Epithelial cell of esophagus (primary cell): Measurements from ENCODE around the gene MDH2.
A peak's percentile ranks its signal among the peaks of the same experiment; 100 is the strongest.
"Not testable (repeated sequence)": the region's sequence is repeated elsewhere in the genome, so short reads cannot be mapped to it uniquely, and the experiment has no call there.

Source experiments
- DNase-seq: peaks from one replicate; pipeline ENCODE4 v3.0.0; 2010; ENCODE audit warnings: low read depth
- H3K4me3 ChIP-seq: 2 replicates; pipeline ENCODE4 v1.5.1; 2011; ENCODE audit warnings: mild to moderate bottlenecking, low read length, control low read depth
- TF ChIP-seq, protein P1 (sequence below): IDR thresholded peaks from 2 replicates; pipeline ENCODE4 v1.5.1; 2011; ENCODE audit warnings: low read depth, mild to moderate bottlenecking, low read length, control low read depth, inconsistent platforms; ENCODE audit not compliant: insufficient read depth; ENCODE audit errors: missing control alignments

Gene MDH2

DNA sequence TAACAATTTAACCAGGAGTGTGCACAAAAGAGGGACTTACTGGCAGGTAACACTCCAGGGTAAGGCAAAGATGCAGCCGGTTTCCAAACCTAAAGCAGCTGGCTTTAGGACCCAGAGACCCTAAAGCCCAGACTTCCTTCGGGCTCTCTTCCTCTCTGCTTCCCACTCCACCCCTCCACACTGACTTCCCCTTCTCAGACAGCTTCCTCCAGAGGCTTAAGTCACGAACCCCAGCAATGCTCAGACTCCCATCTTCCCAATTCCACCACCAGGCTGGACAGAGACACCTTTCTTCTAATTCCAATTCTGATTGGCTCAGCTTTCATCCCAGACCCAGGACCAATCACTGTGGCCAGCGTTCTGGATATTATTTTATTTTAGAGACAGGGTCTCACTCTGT lies 24.9 kb upstream of the MDH2 start:
- TF ChIP-seq, protein P1, sequence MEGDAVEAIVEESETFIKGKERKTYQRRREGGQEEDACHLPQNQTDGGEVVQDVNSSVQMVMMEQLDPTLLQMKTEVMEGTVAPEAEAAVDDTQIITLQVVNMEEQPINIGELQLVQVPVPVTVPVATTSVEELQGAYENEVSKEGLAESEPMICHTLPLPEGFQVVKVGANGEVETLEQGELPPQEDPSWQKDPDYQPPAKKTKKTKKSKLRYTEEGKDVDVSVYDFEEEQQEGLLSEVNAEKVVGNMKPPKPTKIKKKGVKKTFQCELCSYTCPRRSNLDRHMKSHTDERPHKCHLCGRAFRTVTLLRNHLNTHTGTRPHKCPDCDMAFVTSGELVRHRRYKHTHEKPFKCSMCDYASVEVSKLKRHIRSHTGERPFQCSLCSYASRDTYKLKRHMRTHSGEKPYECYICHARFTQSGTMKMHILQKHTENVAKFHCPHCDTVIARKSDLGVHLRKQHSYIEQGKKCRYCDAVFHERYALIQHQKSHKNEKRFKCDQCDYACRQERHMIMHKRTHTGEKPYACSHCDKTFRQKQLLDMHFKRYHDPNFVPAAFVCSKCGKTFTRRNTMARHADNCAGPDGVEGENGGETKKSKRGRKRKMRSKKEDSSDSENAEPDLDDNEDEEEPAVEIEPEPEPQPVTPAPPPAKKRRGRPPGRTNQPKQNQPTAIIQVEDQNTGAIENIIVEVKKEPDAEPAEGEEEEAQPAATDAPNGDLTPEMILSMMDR, result no peak
- no peak for DNase-seq
- H3K4me3 ChIP-seq, result no peak overlapping the region

DNA sequence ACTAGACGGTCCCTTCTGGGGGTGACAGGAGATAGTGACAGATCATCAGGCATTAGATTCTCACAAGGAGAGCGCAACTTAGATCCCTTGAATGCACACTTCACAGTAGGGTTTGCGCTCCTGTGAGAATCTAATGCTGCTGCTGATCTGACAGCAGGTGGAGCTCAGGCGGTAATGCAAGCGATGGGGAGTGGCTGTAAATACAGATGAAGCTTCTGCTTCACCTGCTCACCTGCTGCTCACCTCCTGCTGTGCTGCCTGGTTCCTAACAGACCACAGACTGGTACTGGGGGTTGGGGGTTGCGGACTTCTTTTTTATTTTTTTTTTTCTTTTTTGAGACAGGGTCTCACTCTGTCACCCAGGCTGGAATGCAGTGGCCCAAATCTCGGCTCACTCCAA lies 18.2 kb upstream of the MDH2 start:
- not testable (repeated sequence) for DNase-seq, H3K4me3 ChIP-seq
- TF ChIP-seq, protein P1, result peak; percentile 18

DNA sequence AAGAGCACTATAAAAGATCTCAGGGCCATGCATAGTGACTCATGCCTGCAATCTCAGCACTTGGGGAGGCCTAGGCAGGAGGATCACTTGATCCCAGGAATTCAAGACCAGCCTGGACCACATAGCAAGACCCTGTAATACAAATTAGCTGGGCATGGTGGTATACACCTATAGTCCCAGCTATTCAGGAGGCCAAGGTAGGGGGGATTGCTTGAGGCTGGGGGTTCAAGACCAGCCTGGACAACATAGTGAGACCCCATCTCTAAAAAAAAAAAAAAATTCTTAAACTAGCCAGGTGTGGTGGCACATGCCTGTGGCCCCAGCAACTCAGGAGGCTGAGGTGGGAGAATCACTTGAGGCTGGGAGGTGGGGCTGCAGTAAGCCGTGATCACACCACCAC lies 15.9 kb upstream of the MDH2 start:
- TF ChIP-seq, protein P1, result no peak
- H3K4me3 ChIP-seq, result no peak overlapping the region
- DNase-seq, result no peak

DNA sequence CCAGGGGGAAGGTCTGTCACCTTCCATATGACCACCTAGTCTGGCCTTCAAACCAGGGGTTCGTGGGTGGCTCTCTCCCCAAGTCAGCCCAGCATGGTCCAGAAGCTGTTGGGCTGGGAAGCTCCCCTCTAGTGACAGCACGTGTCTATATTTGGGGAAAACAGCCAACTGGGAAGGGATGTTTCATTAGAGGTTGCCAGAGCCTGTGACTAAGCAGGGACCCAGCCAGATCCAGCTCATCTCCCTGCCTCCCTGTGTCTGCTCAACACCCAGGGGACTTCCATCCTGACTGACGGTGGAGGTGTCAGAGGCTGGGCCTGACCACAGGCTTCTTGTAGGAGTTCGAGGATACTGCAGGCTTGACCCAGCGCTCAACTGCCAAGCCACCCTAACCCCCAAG lies 10.6 kb upstream of the MDH2 start:
- DNase-seq, result peak; percentile 28
- no peak overlapping the region for H3K4me3 ChIP-seq
- TF ChIP-seq, protein P1, result no peak

DNA sequence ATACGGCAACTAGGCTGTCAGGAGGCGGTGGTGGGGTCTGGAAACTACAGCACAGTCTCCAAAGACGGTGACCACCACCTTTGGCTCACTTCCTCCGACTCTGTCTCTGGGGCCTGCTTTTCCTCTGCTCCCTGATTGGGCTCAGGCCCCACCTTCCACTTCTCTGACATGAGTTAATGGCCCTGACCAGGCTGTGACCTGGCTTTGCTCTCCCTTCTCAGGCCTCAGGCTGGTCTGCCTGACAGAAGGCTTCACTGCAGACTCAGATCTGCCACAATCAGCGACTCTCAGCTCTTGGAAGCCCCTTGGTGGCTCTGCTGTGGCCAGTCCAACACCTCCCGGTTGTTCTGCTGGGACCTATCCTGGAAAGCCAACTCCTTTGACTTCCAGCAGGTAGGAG lies 7.8 kb upstream of the MDH2 start:
- TF ChIP-seq, protein P1, result no peak
- H3K4me3 ChIP-seq, result no peak overlapping the region
- no peak for DNase-seq

DNA sequence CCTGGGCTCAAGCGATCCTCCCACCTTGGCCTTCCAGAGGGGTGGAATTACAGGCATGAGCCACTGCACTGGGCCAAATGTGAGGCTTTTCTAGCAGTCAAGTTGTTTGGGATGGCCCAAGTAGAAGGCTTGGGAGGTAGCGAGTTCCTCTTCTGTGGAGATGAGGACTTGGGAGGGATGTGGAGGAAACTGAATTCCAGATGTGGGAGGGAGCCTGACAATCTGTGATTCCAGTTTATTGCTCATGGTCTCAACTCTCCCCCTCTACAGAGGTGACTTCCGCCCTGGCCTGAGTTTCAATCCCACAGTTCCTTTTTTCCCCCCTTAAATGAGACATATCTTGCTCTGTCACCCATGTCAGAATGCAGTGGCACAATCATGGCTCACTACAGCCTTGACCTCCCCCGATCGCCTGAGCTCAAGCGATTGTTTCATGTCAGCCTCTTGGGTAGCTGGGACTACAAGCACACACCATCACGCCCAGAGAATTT lies 3.5 kb upstream of the MDH2 start:
- TF ChIP-seq, protein P1, result no peak
- H3K4me3 ChIP-seq, result no peak overlapping the region
- no peak for DNase-seq

DNA sequence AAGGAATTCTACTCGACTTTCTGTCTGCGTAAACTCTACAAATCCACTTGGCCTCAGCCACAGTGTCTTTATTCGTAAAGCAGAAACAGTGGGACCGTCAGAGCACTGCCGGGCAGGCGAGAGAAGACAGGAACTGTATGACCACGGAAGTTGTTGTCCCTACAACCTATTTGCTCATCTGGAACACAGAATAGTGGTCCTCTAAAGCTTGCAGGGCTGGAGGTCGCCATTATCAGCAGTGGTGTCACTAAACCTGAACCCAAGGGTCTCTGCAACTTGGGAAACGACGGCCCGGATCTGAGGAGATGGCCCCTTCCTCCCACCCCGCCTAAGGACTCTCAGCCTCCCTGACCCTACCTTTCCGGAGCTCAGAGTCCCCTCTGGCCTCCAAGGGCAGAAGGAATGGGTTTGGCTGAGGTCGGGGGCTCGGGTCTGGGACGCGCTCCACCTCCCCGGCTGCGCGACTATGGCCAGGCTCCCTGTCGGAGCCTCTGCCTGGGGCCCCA lies 548 bp upstream of the MDH2 start:
- no peak for DNase-seq
- H3K4me3 ChIP-seq, result peak overlapping the region; percentile 88
- TF ChIP-seq, protein P1, result no peak
